HG03103 (cell line): ENCODE measurements around the gene OR6J1.
"Not testable (repeated sequence)": the region's sequence is repeated elsewhere in the genome, so short reads cannot be mapped to it uniquely, and the experiment has no call there.

Experiments
- ATAC-seq: cut with Tn5 transposase; IDR thresholded peaks from one replicate; pipeline ENCODE4 v1.9.1; 2021; ENCODE audit warnings: low read depth; ENCODE audit not compliant: unreplicated experiment

The OR6J1 gene

GRCh38 chr14:22610931-22611330, 33.2 kb downstream of the OR6J1 start:
- no peak for ATAC-seq

- ATAC-seq = no peak
Measured at GRCh38 chr14:22607291-22607690, 36.9 kb downstream of the OR6J1 start.

- ATAC-seq = no peak
Measured at GRCh38 chr14:22606380-22606779, 37.8 kb downstream of the OR6J1 start.

GRCh38 chr14:22602862-22603261, 41.3 kb downstream of the OR6J1 start:
- no peak for ATAC-seq

- ATAC-seq = no peak
Measured at GRCh38 chr14:22601996-22602395, 42.2 kb downstream of the OR6J1 start.

- ATAC-seq = no peak
Measured at GRCh38 chr14:22601456-22601855, 42.7 kb downstream of the OR6J1 start.

- no peak for ATAC-seq
Measured at GRCh38 chr14:22600027-22600426, 44.1 kb downstream of the OR6J1 start.

GRCh38 chr14:22599349-22599748, 44.8 kb downstream of the OR6J1 start:
- no peak for ATAC-seq

GRCh38 chr14:22598896-22599244, 45.3 kb downstream of the OR6J1 start:
- ATAC-seq = peak; percentile 40

- ATAC-seq = peak; percentile 74
Measured at GRCh38 chr14:22598099-22598895, 45.9 kb downstream of the OR6J1 start, which contains the start of gene ABHD4. Gene ABHD4 (plus strand): TSS chr14:22598300. CDS start chr14:22598307, 7 bp downstream.

- no peak for ATAC-seq
Measured at GRCh38 chr14:22597771-22598098, 46.4 kb downstream of the OR6J1 start.

GRCh38 chr14:22597265-22597664, 46.9 kb downstream of the OR6J1 start:
- ATAC-seq = no peak

GRCh38 chr14:22596354-22596879, 47.7 kb downstream of the OR6J1 start:
- no peak for ATAC-seq

GRCh38 chr14:22594156-22594716, 49.9 kb downstream of the OR6J1 start:
- ATAC-seq = no peak

- no peak for ATAC-seq
Measured at GRCh38 chr14:22593601-22594000, 50.6 kb downstream of the OR6J1 start.

GRCh38 chr14:22593189-22593588, 51.0 kb downstream of the OR6J1 start:
- ATAC-seq = no peak

GRCh38 chr14:22589096-22589839, 54.9 kb downstream of the OR6J1 start, which contains the start of gene DAD1:
Gene DAD1 (minus strand): TSS chr14:22589224. CDS start chr14:22589157, 67 bp downstream.
- peak; percentile 92 for ATAC-seq

- no peak for ATAC-seq
Measured at GRCh38 chr14:22588526-22589095, 55.5 kb downstream of the OR6J1 start.

GRCh38 chr14:22587677-22588422, 56.3 kb downstream of the OR6J1 start:
- not testable (repeated sequence) for ATAC-seq

GRCh38 chr14:22587247-22587646, 56.9 kb downstream of the OR6J1 start:
- ATAC-seq = no peak
